ENCODE data around the gene ENHO. TPM values are rescaled to one million over a fixed set of nuclear protein-coding genes. Genes with fewer than 3 reads are reported as not detected.

ENHO gene
- total and polyA plus RNA-seq, 2 experiments from 2014 or later, result 13.8 to 19.7 TPM

DNA sequence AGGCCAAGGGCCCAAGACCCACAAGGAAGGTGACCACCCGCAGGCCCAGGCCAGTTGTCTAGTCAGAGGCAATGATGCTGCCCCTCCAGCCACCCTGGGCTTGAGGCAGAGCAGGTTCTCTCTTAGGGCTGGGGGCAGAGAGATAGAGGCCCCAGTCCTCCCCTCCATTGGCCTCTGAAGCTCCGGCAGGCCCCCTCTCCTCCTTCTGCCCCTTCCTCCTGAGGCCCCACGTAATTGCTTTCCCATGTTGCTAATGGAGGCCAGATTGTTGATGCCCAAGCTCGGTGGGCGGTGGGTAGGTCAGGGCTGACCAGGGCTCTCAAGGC, 26.6 kb upstream of the ENHO start:
- no peaks in the 10 kb centered on the region for H3K9me2 ChIP-seq (ENCODE audit: insufficient read depth)
- ATAC-seq, result no peak
- no peak overlapping the region for H3K4me3 ChIP-seq
- DNase-seq (ENCODE audit: low spot score), result no peak
- H3F3A ChIP-seq (replicated peaks; ENCODE audit: low read depth), result no peaks in the 10 kb centered on the region
- no peaks in the 10 kb centered on the region for H3K79me2 ChIP-seq (replicated peaks; ENCODE audit: insufficient read depth)
- no peak for TF ChIP-seq ZNF331 (CRISPR knock-in tag; IDR thresholded peaks at IDR 0.05; ENCODE audit: low read depth)
- no peak for TF ChIP-seq EZH2phosphoT487 (IDR thresholded peaks at IDR 0.05; ENCODE audit: unreplicated experiment)
- TF ChIP-seq JUNB (IDR thresholded peaks at IDR 0.05; ENCODE audit: unreplicated experiment), result no peak
- no peak for TF ChIP-seq ETS1 (IDR thresholded peaks at IDR 0.05)
- TF ChIP-seq NANOG (IDR thresholded peaks at IDR 0.05; ENCODE audit: borderline replicate concordance), result no peak
- no peak for TF ChIP-seq REST (IDR thresholded peaks at IDR 0.05; ENCODE audit: unreplicated experiment)
- no peak for TF ChIP-seq CTCF (conservative IDR thresholded peaks at IDR 0.05; ENCODE audit: low read depth in 2 of 2)
- no peak for TF ChIP-seq ZNF462 (CRISPR knock-in tag; IDR thresholded peaks at IDR 0.05)
- no peak for TF ChIP-seq EZH2 (IDR thresholded peaks at IDR 0.05; ENCODE audit: low read depth, unreplicated experiment)
- no peak for TF ChIP-seq STAT1 (IDR thresholded peaks at IDR 0.05; ENCODE audit: unreplicated experiment)
- TF ChIP-seq CREB1 (CRISPR knock-in tag; IDR thresholded peaks at IDR 0.05; ENCODE audit: low read depth), result no peak
- TF ChIP-seq POLR2AphosphoS5 (IDR thresholded peaks at IDR 0.05; ENCODE audit: low read depth), result no peak
- no peak for TF ChIP-seq ZNF114 (CRISPR knock-in tag; IDR thresholded peaks at IDR 0.05)
- peaks cover 3% of the 10 kb centered on the region; the same call in 1 of the 2 replicates for H3K4me1 ChIP-seq (ENCODE audit: insufficient read depth)
- H3K27ac ChIP-seq (ENCODE audit: low read depth), result no peak overlapping the region
- no peaks in the 10 kb centered on the region for H3K36me3 ChIP-seq (ENCODE audit: insufficient read depth)
- H3K36me3 Mint-ChIP-seq (ENCODE audit: low read depth), result no peaks in the 10 kb centered on the region
- H3K4me2 ChIP-seq, result no peak overlapping the region
- no peak overlapping the region for H2AFZ ChIP-seq
- H3K4me3 Mint-ChIP-seq, result no peak overlapping the region
- H4K20me1 ChIP-seq (replicated peaks; ENCODE audit: insufficient read depth), result no peaks in the 10 kb centered on the region
- H3K9me3 Mint-ChIP-seq, result no peaks in the 10 kb centered on the region; the same call in 2 of the 3 replicates
- H3K27me3 ChIP-seq (ENCODE audit: insufficient read depth), result no peaks in the 10 kb centered on the region
- no peak overlapping the region for H3K27ac Mint-ChIP-seq
- H3K4me1 Mint-ChIP-seq, result peaks cover 6% of the 10 kb centered on the region; the same call in 2 of the 3 replicates
- peaks cover 11% of the 10 kb centered on the region for H3K27me3 Mint-ChIP-seq (ENCODE audit: insufficient read depth, low read depth, poor library complexity)

Measured in GM23338 (cell line).